Panc1 (cell line): ENCODE results near the gene MAGI1. TPM values are rescaled to one million over a fixed set of nuclear protein-coding genes. Genes with fewer than 3 reads are reported as not detected.
"Not testable (repeated sequence)": the region's sequence is repeated elsewhere in the genome, so short reads cannot be mapped to it uniquely, and the experiment has no call there.

ENCODE experiments used
- ATAC-seq: fragments of 200-7000 bp; cut with Tn5 transposase; 2 replicates; pipeline ENCODE4 v1.9.1; 2020; ENCODE audit warnings: mild to moderate bottlenecking, moderate library complexity
- BruUV-seq: library from RNA; stranded (reverse); fragments of 400-500 nt; replicated peaks from 2 replicates; lab custom pipeline; 2021; lab: Mats Ljungman, UMichigan
- CTCF ChIA-PET: fragments of 300-600 bp; sonication (Branson Sonifier 250); formaldehyde crosslinking; loops from one replicate; lab custom pipeline; 2022; ENCODE audit warnings: antibody characterized with exemption; lab: Charles Lee
- POLR2A ChIA-PET: fragments of 300-600 bp; sonication (Branson Sonifier 250); formaldehyde crosslinking; loops from one replicate; lab custom pipeline; 2022; ENCODE audit warnings: antibody characterized with exemption; lab: Charles Lee
- DNase-seq: peaks from one replicate; pipeline ENCODE4 v3.0.0-alpha.2; 2010; ENCODE audit warnings: low read depth, low spot score
- H3K27ac ChIP-seq: 2 replicates; pipeline ENCODE4 v1.5.1; 2011; ENCODE audit warnings: mild to moderate bottlenecking, low read length, inconsistent platforms
- H3K27me3 ChIP-seq: fragments of 200-500 bp; sonication (Bioruptor generic); 2 replicates; pipeline ENCODE4 v1.6.0; 2014; ENCODE audit warnings: low read length, inconsistent platforms; ENCODE audit not compliant: control insufficient read depth, insufficient read depth
- H3K36me3 ChIP-seq: fragments of 200-500 bp; sonication (Bioruptor generic); 2 replicates; pipeline ENCODE4 v1.5.1; 2014; ENCODE audit warnings: inconsistent platforms, mild to moderate bottlenecking, low read length, moderate library complexity; ENCODE audit not compliant: control insufficient read depth, insufficient read depth
- H3K4me1 ChIP-seq: 2 replicates; pipeline ENCODE4 v1.5.1; 2011; ENCODE audit warnings: inconsistent platforms, mild to moderate bottlenecking, low read length, moderate library complexity; ENCODE audit not compliant: control insufficient read depth, insufficient read depth
- H3K4me3 ChIP-seq, 2 experiments: 2 replicates each; pipeline ENCODE4 v1.5.1; 2011 to 2012; ENCODE audit warnings: low read depth in 2 of 2, low read length in 2 of 2, mild to moderate bottlenecking in 2 of 2, inconsistent platforms in 1 of 2, moderate library complexity in 1 of 2
- H3K9me3 ChIP-seq: fragments of 200-500 bp; sonication (Bioruptor generic); 2 replicates; pipeline ENCODE4 v1.5.1; 2014; ENCODE audit warnings: low read depth, mild to moderate bottlenecking, inconsistent platforms, low read length, moderate library complexity; ENCODE audit not compliant: control insufficient read depth, insufficient read depth
- CTCF ChIP-seq: fragments of 450-650 bp; IDR thresholded peaks from 2 replicates; pipeline ENCODE4 v1.5.1; 2017; ENCODE audit warnings: mild to moderate bottlenecking
- POLR2AphosphoS5 ChIP-seq: IDR thresholded peaks from 2 replicates; pipeline ENCODE4 v1.6.1; 2012; ENCODE audit warnings: mild to moderate bottlenecking, low read depth, low read length, moderate library complexity
- SIN3A ChIP-seq: IDR thresholded peaks from 2 replicates; pipeline ENCODE4 v1.6.1; 2012; ENCODE audit warnings: low read depth, mild to moderate bottlenecking, low read length, moderate library complexity, borderline replicate concordance; ENCODE audit not compliant: insufficient read depth
- TCF7L2 ChIP-seq: IDR thresholded peaks from 2 replicates; pipeline ENCODE4 v1.6.1; 2011; ENCODE audit warnings: mild to moderate bottlenecking, low read depth, low read length, inconsistent platforms
- in situ Hi-C: cut with HindIII; loops from 2 replicates; pipeline ENCODE4 v1.10.0; 2016; ENCODE audit warnings: low sequenced_read_pairs, low pct_unique_long_range_greater_than_20kb
- intact Hi-C: fragments of 100-400 bp; cut with micrococcal nuclease; formaldehyde crosslinking; loops from one replicate; pipeline ENCODE4 v1.10.0; 2022; ENCODE audit not compliant: unreplicated experiment
- total RNA-seq: library from RNA; stranded (reverse); gene quantifications from one replicate; pipeline ENCODE4 v1.2.1, GENCODE V29; 2021; ENCODE audit not compliant: unreplicated experiment
- TF ChIP-seq, protein P1 (sequence below), 2 experiments: IDR thresholded peaks; 2 replicates each; pipeline ENCODE4 v1.6.1; 2011 to 2012; ENCODE audit warnings: low read depth in 2 of 2, control low read depth in 1 of 2, low read length in 1 of 2, mild to moderate bottlenecking in 1 of 2, moderate library complexity in 1 of 2; ENCODE audit not compliant: insufficient read depth in 1 of 2

Gene MAGI1
- total RNA-seq, 1 experiment from 2014 or later = 9.5 TPM

DNA sequence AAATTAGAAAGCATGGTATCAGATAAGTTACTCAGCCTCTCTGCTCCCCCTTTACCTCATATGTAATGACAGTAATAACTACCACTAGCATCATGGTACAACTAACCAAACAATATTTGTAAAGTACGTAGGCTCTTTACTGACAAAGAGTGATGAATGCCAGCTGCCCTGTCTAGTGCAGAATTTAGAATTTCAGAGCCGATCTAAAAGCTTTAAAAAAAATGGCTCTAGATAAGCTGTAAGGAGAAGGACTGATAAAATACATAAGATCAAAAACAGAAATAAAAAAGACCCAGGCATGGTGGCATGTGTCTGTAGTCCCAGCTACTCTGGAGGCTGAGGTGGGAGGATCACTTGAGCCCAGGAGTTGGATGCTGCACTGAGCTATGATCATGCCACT, 424.1 kb downstream of the MAGI1 start:
- intact Hi-C loops (no loop called here), in situ Hi-C loops (no loop called here)
- Histone ChIP-seq H3K4me3 (no peak overlapping the region), H3K27me3 (no peaks in the 10 kb centered on the region), H3K9me3 (no peaks in the 10 kb centered on the region), H3K4me1 (no peaks in the 10 kb centered on the region), H3K27ac (no peak overlapping the region), H3K36me3 (no peaks in the 10 kb centered on the region)
- POLR2A ChIA-PET = no interaction called here
- BruUV-seq = no TSS peak
- ATAC-seq (no peak), DNase-seq (no peak)
- TF ChIP-seq TCF7L2 (no peak), CTCF (no peak), POLR2AphosphoS5 (no peak), SIN3A (no peak)
- TF ChIP-seq, protein P1, sequence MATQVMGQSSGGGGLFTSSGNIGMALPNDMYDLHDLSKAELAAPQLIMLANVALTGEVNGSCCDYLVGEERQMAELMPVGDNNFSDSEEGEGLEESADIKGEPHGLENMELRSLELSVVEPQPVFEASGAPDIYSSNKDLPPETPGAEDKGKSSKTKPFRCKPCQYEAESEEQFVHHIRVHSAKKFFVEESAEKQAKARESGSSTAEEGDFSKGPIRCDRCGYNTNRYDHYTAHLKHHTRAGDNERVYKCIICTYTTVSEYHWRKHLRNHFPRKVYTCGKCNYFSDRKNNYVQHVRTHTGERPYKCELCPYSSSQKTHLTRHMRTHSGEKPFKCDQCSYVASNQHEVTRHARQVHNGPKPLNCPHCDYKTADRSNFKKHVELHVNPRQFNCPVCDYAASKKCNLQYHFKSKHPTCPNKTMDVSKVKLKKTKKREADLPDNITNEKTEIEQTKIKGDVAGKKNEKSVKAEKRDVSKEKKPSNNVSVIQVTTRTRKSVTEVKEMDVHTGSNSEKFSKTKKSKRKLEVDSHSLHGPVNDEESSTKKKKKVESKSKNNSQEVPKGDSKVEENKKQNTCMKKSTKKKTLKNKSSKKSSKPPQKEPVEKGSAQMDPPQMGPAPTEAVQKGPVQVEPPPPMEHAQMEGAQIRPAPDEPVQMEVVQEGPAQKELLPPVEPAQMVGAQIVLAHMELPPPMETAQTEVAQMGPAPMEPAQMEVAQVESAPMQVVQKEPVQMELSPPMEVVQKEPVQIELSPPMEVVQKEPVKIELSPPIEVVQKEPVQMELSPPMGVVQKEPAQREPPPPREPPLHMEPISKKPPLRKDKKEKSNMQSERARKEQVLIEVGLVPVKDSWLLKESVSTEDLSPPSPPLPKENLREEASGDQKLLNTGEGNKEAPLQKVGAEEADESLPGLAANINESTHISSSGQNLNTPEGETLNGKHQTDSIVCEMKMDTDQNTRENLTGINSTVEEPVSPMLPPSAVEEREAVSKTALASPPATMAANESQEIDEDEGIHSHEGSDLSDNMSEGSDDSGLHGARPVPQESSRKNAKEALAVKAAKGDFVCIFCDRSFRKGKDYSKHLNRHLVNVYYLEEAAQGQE (IDR thresholded peaks at IDR 0.05; ENCODE audit: insufficient read depth in 1 of 2, low read depth in 2 of 2, low read length in 1 of 2) = no peak
- CTCF ChIA-PET = no interaction called here

- CTCF ChIA-PET, intact Hi-C loops: not testable (repeated sequence)
These were observed 430.7 kb downstream of the MAGI1 start for GRCh38 chr3:65607965-65608460.

GRCh38 chr3:65607101-65607500, 431.6 kb downstream of the MAGI1 start:
- ATAC-seq (no peak), DNase-seq (no peak)
- Histone ChIP-seq H3K27ac (no peak overlapping the region), H3K9me3 (no peaks in the 10 kb centered on the region), H3K36me3 (no peaks in the 10 kb centered on the region), H3K4me3 (no peak overlapping the region), H3K4me1 (no peaks in the 10 kb centered on the region), H3K27me3 (no peaks in the 10 kb centered on the region)
- CTCF ChIA-PET = no interaction called here
- no peak for TF ChIP-seq POLR2AphosphoS5
- TF ChIP-seq, protein P1 (IDR thresholded peaks at IDR 0.05; ENCODE audit: insufficient read depth in 1 of 2, low read depth in 2 of 2, low read length in 1 of 2) = no peak
- TF ChIP-seq CTCF = no peak
- TF ChIP-seq TCF7L2 = no peak
- TF ChIP-seq SIN3A = no peak
- POLR2A ChIA-PET = no interaction called here
- intact Hi-C loops = no loop called here
- BruUV-seq = no TSS peak
- in situ Hi-C loops = no loop called here

More at GRCh38 chr3:65607965-65608460, 430.7 kb downstream of the MAGI1 start:
- H3K27ac ChIP-seq, ATAC-seq, in situ Hi-C loops, H3K4me3 ChIP-seq, H3K9me3 ChIP-seq, DNase-seq, BruUV-seq, H3K27me3 ChIP-seq, H3K4me1 ChIP-seq, H3K36me3 ChIP-seq, POLR2A ChIA-PET: not testable (repeated sequence)
